Ovary (tissue), 9 donors: ENCODE measurements around the gene KCNH8. TPM values are rescaled to one million over a fixed set of nuclear protein-coding genes. Genes with fewer than 3 reads are reported as not detected.

Experiments
- DNase-seq, 5 donors: peaks; one replicate each; pipeline ENCODE4 v3.0.0-alpha.2; 2019 to 2020
- H3K27ac ChIP-seq, 2 donors: fragments of 200-600 bp; one replicate each; pipeline versions ENCODE4 v1.5.1 to v1.8.0; 2019 to 2022
- H3K27me3 ChIP-seq: fragments of 200-600 bp; one replicate; pipeline ENCODE4 v1.8.0; 2022
- H3K36me3 ChIP-seq: fragments of 200-600 bp; sonication (generic); one replicate; pipeline ENCODE4 v1.5.1; 2019
- H3K4me1 ChIP-seq: one replicate; pipeline ENCODE4 v1.8.1; 2013; ENCODE audit warnings: mild to moderate bottlenecking, moderate library complexity; ENCODE audit not compliant: insufficient read depth
- H3K4me3 ChIP-seq: fragments of 200-600 bp; sonication (generic); one replicate; pipeline ENCODE4 v1.5.1; 2017
- H3K9me3 ChIP-seq, 2 donors: fragments of 200-600 bp in 1 of 2; sonication (generic) in 1 of 2; one replicate each; pipeline versions ENCODE4 v1.5.1 to v1.8.1; 2013 to 2019; ENCODE audit warnings: mild to moderate bottlenecking in 1 of 2, moderate library complexity in 1 of 2
- CTCF ChIP-seq, 3 donors: fragments of 450-650 bp in 2 of 3; fragments of 200-600 bp in 1 of 3; IDR thresholded peaks; one replicate each; pipeline versions ENCODE4 v1.5.1 to v1.8.0; 2016 to 2022; ENCODE audit warnings: antibody characterized with exemption in 3 of 3, mild to moderate bottlenecking in 1 of 3
- EP300 ChIP-seq: sonication (generic); formaldehyde crosslinking; IDR thresholded peaks from one replicate; pipeline ENCODE4 v1.6.1; 2017; ENCODE audit warnings: antibody characterized with exemption
- POLR2A ChIP-seq: fragments of 450-650 bp; IDR thresholded peaks from one replicate; pipeline ENCODE4 v1.6.1; 2017; ENCODE audit warnings: antibody characterized with exemption, mild to moderate bottlenecking, moderate library complexity
- WGBS, 3 donors: extraction: QIAGEN DNeasy Blood & Tissue Kit in 1 of 3; methylation state at CpG; one replicate each; pipeline versions ENCODE4 v1.1.5 to v1.1.7; 2013 to 2017; 5-methylcytosine and 5-hydroxymethylcytosine counted together
- intact Hi-C, 4 donors: fragments of 100-400 bp; cut with DNase I; formaldehyde crosslinking; loops; one replicate each; pipeline versions ENCODE4 v1.11.0 to v1.15.1; 2022 to 2023
- polyA plus RNA-seq, 2 donors: library from polyadenylated mRNA; stranded (reverse); fragments of 200-250 nt in 1 of 2; fragments of 350-450 nt in 1 of 2; fragmentation: Illumina TruSeq in 1 of 2; extraction: RNeasy Lipid Tissue Mini Kit (QIAGEN cat#74804) in 1 of 2; gene quantifications; one replicate each; pipeline ENCODE4 v1.2.3, GENCODE V29; 2013 to 2014
- total RNA-seq, 7 donors: library from RNA; depleted of rRNA in 2 of 7; stranded (reverse); fragments of >200 nt in 2 of 7; fragmentation: NEBNext Ultra II Directional in 3 of 7; extraction: Animal tissue kit (Norgen Biotek cat#: 25700) in 3 of 7; gene quantifications; one replicate each; pipeline versions ENCODE4 v1.1.0 to v1.2.4, GENCODE V29; 2016 to 2023
- donor health status: DM: no; HTN: no; CAD: no; lungs with moderate emphysema.
- donor health status: DM: no; HTN: no; CAD: no.
- donor health status: Bipolar disorder and iron deficiency.
- donor health status: DM: yes; HTN: yes; CAD: no.
- donor health status: DM: no; HTN: no; CAD: no.
- donor health status: DM: yes; HTN: yes; CAD: no.

KCNH8 gene
- total and polyA plus RNA-seq, 9 donors, result 0.05 to 1.4 (median 0.17) TPM; not detected in 1

GRCh38 chr3:19526071-19526470 is 377.8 kb downstream of the KCNH8 start:
- no peak overlapping the region for H3K4me3 ChIP-seq
- DNase-seq, result no peak
- no peaks in the 10 kb centered on the region for H3K27me3 ChIP-seq
- no peak overlapping the region for H3K27ac ChIP-seq
- intact Hi-C loops, result no loop called here
- H3K9me3 ChIP-seq, result no peaks in the 10 kb centered on the region
- TF ChIP-seq EP300, result no peak
- TF ChIP-seq CTCF (IDR thresholded peaks at IDR 0.05), result no peak
- TF ChIP-seq POLR2A, result no peak
- H3K36me3 ChIP-seq, result no peaks in the 10 kb centered on the region
- H3K4me1 ChIP-seq, result no peaks in the 10 kb centered on the region
- 71 to 78% (median 77%) methylated on average over 3 of the region's 3 CpGs for WGBS, 3 donors

GRCh38 chr3:19527746-19528145 is 379.4 kb downstream of the KCNH8 start:
- no peak overlapping the region for H3K4me3 ChIP-seq
- 85 to 88% (median 85%) methylated on average over 1 of the region's 1 CpG for WGBS, 3 donors
- intact Hi-C loops, result no loop called here
- H3K4me1 ChIP-seq, result no peaks in the 10 kb centered on the region
- no peak for TF ChIP-seq EP300
- TF ChIP-seq POLR2A, result no peak
- TF ChIP-seq CTCF (IDR thresholded peaks at IDR 0.05), result no peak
- no peaks in the 10 kb centered on the region for H3K27me3 ChIP-seq
- H3K27ac ChIP-seq, result no peak overlapping the region
- H3K9me3 ChIP-seq, result no peaks in the 10 kb centered on the region
- no peaks in the 10 kb centered on the region for H3K36me3 ChIP-seq
- DNase-seq, result no peak

DNA sequence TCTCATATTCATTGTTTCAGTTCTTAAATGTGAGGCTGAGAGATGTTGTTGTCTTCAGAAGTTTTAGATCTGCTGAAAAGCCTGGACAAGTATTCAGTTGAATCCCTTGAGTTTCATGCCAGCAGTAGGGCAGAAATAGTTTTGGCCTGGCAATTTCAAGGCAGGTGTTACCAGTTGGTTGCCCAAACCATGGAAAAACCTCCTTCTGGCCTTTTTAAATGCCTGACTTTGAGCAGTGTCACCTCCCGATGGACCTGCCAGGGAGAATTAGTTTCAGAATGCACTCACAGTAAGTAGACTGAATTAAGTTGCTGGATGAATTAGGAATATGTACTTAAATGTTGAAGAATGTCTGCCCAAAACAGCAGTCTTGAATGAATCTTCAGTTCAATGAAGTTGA is 383.1 kb downstream of the KCNH8 start:
- TF ChIP-seq POLR2A (no peak), EP300 (no peak), CTCF (IDR thresholded peaks at IDR 0.05) (no peak)
- Histone ChIP-seq H3K4me3 (no peak overlapping the region), H3K9me3 (no peaks in the 10 kb centered on the region), H3K27ac (no peak overlapping the region), H3K36me3 (no peaks in the 10 kb centered on the region), H3K4me1 (no peaks in the 10 kb centered on the region), H3K27me3 (no peaks in the 10 kb centered on the region)
- no peak for DNase-seq
- WGBS, 3 donors, result 79 to 86% (median 83%) methylated on average over 1 of the region's 1 CpG
- intact Hi-C loops, result no loop called here

DNA sequence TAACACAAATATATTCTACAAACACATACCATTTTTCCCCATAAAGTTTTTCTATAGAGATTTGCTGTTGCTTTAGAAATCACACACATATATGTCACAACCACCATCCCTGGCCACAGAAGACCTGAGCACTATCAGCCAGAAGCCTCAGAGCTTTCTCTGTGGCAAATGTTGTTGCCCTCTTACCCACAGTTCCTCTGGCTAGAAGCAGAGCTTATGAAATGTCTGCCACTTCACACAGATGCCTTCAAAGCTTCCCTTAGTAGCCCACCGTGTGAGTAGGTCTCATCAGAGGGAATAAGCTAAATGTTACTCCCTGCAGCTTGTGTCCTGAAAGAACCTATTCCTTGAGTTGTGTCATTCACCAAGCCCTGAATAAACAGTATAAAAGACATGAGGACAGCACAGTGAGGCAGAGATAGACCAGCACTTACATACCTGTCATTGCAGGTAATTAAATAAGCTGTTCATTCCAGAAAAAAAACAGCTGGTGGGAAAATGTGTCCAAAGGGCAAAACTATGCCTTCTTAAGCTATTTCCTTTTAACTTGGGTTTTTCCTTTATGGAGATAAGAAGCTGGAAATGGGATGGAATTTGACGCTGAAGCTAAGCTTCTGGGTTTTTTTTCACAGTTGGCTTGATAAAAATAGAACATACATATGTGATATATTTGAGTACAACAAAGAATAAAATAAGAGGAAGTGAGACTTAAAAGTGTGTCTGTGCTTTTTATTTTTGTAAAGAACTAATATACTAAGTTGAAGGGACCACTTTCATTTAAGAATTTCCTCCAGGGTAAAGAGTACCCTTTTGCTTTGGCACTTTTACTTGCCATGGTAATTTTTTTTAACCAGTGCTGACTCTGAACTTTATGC is 391.4 kb downstream of the KCNH8 start:
- no peak overlapping the region for H3K4me3 ChIP-seq
- H3K36me3 ChIP-seq, result no peaks in the 10 kb centered on the region
- TF ChIP-seq EP300 (no peak), POLR2A (no peak), CTCF (IDR thresholded peaks at IDR 0.05) (no peak)
- no peak overlapping the region for H3K27ac ChIP-seq
- no peak for DNase-seq
- WGBS, 3 donors, result 18 to 22% (median 18%) methylated on average over 2 of the region's 2 CpGs
- no peaks in the 10 kb centered on the region for H3K9me3 ChIP-seq
- intact Hi-C loops, result no loop called here
- H3K27me3 ChIP-seq, result no peaks in the 10 kb centered on the region
- no peaks in the 10 kb centered on the region for H3K4me1 ChIP-seq
